GM19193 (cell line): Measurements from ENCODE around the gene ACP1.

Source experiments
- POLR2A ChIP-seq: IDR thresholded peaks from 4 replicates; pipeline ENCODE4 v1.6.1; 2011; ENCODE audit not compliant: insufficient read depth, insufficient read length; ENCODE audit errors: extremely low read depth

ACP1 gene

DNA sequence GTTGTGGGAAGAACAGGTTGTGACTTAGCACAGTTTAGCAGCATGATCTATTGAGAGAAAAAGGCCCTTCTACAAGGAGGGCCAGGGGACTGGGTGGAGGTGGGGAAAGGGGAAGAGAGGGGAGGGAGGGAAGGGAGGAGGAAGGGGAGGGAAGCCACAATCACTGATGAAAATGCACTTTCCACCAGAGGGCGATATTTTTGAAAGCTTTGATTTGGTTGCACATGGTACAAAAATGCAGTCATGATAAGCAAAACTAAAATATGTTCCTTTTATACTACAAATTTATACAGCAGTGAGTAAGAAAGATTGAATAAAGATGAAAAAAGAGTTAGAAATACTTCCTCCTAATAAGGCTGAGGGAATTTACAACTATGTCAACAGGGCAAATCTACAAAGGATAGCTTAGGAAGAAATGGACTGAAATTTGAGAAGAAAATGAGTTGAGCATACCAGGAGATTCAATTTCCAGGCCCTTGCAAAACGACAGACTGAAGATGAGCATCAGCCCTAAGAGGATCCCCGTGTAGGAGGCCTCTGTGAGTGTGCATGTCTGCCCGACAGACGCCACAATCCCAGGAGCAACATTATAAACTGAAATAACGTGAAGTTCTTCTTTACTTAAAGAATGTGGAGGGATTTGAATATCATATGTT, 18.1 kb upstream of the ACP1 start:
- TF ChIP-seq POLR2A = no peak

DNA sequence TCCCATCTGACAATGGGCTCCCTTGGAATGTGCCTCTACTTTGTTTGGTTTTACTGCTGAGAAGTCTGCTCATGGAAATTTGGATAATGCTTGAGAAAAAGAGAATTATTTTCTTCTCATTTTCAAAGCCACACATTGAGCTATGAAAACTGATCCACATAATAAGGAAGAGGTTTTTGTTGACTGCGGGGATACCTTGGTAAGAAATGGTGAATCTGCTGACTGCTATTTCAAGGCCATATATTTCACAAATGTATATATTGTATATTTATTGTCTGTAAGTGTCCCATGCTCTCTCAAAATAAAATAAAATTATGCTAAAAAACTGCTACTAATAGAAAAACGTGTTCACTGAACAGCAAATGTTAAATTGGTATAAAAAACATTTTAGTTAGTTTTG, 16.0 kb upstream of the ACP1 start:
- no peak for TF ChIP-seq POLR2A

DNA sequence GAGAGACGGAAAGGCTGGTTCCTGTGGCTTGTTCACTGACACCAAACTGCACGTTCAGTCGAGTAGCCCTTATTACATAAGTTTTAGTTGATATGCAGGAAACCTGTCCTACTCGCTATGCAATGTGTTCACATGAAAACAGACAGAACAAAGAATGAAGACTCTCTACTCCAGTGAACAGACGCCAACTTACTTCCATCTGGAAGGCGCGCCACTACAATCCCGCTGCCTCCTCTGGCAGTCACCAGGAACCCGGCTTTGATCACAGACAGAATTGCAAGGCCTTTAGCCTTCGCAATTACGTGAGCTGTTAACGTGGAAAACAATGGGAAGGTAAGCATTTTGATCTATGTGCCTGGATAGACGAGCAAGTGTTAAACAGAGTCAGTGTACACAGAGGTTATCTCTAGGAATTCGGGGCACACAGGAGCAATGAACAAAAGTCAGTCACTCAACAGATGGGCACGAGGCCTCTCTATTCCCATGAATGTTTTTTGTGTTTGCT, 15.2 kb upstream of the ACP1 start:
- TF ChIP-seq POLR2A = no peak

DNA sequence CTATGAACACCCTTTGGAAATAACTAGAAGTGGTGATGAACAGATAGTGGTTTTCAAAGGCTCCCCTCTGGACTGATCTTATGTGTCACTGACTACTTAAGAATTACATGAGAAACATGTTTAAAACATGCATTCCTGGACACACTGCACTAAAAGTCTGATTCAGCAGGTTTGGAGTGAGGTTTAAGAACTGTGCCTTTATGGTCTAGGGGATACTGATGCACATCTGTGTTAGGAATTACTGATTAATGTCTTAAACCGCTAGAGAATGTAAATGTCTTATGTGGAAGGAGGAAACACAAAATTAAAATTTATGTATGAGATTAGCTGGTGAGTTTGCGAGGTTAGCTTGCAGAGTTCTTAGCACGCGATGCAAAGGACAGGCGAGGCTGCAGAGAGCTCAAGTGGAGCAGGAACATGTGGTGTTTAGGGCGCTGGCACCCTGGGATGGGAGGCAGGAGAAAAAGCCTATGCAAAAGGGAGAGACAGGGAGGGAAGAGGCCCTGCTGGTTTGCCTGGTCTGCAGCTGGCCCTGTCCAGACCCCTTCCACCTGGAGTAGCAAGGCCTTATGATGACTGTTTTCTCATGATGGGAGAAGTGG, 12.6 kb upstream of the ACP1 start:
- TF ChIP-seq POLR2A = no peak

DNA sequence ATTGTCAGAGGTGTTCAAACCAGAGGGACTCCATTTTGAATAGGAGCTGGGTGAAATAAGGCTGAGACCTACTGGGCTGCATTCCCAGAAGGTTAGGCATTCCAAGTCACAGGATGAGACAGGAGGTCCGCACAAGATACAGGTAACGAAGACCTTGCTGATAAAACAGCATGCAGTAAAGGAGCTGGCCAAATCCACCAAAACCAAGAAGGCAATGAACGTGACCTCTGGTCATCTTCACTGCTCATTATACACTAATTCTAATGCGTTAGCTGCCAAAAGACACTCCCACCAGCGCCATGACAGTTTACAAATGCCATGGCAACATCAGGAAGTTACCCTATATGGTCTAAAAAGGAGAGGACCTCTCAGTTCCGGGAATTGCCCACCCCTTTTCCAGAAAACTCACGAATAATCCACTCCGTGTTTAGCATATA, 11.5 kb upstream of the ACP1 start:
- TF ChIP-seq POLR2A = no peak

DNA sequence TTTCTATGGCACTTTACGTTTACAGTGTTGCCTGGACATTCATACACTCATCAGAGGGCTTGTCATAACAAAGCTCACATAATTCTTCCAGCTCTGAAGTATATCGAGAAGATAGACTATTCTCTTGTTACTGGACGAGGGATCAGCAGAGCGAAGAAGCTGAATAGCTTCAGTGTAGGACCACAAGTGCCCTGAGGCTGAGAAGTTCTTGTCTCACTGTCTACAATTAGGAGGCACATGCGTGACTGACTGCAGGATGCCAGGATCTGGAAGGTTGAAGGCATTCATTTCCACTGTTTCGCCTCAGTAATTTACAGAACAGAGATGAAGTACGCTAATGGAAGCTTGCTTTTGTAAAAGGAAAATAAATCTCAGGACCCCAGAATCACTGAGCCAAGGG, 10.5 kb upstream of the ACP1 start:
- TF ChIP-seq POLR2A = no peak

DNA sequence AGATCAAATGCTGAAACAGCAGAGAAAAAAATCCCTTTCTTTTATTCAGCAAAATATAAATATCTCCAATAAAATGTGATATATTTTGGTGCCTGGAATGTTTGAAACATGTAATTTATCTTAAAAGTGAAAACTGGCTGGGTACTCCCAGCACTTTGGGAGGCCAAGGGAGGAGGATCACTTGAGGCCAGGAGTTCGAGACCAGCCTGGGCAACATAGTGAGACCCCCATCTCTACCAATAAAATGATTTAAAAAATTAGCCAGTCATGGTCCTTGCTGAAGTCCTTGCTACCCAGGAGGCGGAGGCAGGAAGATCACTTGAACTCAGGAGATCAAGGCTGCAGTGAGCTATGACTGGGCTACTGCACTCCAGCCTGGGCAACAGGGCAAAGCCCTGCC, 9.6 kb upstream of the ACP1 start:
- TF ChIP-seq POLR2A = no peak

DNA sequence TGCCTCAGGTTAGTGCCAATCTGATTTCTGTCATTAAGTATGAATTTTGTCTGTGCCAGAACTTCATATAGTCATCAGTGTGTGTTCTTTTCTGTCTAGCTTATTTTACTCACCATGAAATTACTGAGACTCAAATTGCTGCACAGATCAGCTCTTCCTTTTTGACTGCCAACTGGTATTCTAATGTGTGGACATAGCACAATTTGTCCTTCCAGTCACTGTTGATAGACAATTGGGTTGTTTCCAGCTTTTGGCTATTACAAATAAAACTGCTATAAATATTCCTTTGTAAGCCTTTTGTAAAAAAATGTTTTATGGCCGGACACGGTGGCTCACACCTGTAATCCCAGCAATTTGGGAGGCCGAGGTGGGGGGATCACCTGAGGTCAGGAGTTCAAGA, 8.7 kb upstream of the ACP1 start:
- TF ChIP-seq POLR2A = no peak

DNA sequence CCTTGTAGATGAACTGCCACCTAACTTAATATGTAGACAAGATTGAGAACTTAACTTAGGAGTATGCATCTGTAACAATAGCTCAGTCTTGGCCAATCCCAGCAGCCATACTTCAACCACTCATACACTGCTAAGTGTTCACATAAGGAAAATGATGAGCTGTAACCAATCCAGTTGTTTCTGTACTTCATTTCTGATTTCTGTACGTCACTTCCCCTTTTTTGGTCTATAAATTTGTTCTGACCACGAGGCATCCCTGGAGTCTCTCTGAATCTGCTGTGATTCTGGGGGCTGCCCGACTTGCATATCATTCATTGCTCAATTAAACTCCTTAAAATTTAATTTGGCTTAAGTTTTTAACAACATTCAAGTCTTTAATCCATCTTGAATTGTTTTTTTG, 7.3 kb upstream of the ACP1 start:
- TF ChIP-seq POLR2A = no peak

DNA sequence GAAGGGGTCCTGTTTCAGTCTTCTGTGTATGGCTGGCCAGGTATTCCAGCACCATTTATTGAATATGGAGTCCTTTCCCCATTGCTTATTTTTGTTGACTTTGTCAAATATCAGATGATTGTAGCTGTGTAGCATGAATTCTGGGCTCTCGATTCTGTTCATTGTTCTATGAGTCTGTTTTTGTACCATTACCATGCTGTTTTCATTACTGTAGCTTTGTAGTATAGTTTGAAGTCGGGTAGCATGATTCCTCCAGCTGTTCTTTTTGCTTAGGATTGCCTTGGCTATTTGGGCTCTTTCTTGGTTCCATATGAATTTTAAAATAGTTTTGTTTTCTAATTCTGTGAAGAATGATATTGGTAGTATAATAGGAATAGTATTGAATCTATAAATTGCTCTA, 6.9 kb upstream of the ACP1 start:
- TF ChIP-seq POLR2A = no peak

DNA sequence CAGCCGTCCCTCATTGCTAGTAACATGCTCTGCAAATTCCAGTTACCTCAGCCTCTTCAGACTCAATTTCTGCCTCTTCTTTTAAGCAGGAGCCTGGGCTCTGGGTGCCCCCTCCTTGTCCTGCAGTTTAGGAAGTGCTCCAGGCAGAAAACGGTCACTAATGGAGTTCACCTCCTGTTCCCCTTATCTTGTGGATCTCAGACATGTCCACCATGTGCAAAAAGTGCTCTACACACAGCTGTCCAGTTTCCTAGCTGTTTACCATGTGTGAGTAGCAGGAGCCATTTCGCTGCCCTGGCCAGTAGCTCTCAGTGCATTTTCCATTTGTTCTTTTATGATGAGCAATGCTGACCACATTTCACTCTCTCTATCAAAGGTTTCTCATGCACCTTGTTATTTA, 5.8 kb upstream of the ACP1 start:
- TF ChIP-seq POLR2A = no peak

DNA sequence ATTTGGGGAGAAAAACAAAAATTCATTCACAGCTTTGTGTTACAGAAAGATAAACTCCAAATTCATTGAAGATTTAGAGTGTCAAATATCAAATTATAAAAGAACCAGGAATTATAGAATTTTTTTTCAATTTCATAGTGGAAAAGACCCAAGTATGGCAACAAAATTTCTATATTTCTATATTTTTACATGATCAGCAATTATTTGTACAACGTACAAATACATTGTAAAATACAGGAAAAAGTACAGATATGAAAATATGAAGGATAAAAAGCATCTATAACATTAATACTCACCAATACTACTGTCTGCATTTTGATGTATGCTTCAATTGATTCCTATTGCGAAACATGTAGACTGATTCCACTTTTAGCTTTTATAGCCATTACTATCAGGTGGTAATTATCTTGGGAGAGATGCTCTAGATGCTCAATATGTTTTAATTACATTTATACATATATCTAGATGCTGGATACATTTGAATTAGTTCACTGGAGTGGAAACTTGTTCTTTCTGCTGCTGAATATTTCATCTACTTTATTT, 4.9 kb upstream of the ACP1 start:
- no peak for TF ChIP-seq POLR2A

DNA sequence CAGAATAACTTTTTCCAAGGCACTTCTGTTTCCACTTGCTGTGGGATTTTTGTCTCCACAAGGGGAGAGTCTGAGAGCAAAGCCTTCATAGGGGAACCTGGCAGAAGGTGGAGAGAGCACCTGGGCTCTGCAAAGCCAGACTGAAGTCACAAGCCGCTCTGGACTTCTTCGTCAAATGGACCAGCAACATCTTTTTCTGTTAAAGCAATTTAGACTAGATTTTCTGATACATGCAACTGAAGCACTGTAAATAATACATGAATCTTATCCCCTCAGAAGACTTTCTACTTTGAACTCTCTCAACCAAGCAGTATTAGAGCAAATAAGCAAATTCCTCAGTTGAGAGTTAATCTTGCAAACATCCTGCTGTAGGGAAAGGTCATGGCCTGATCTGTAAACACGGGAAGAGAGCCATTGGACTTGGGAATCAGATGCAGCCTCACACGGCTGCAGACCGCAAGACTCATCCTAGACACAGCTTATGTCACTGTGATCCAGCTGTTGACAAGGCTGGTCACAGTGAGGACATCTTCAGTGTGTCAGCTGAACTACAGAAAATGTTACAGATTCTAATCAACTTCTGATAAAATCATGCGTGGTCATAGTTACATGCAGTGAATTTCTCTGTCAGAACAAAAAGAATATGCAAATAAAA, 4.1 kb upstream of the ACP1 start:
- TF ChIP-seq POLR2A = no peak

DNA sequence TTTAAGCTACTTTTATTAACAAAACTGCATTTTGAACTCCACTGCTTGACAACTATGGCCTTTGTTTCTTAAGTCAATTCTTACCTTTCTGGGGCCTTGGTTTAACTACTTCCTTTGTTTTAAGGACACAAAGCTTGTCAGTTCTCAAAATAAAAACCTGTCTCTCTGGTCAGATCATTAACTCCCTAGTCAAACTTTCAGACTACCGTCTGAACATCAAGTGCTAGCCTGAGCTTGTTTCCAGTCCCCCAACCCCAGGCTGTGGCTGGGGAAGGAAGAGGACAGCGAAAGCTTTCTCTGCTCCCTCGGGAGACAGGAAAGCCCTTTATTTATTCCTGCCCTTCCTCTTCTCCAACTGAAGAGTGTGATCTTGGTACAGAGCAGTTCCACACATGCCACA, 2.6 kb upstream of the ACP1 start:
- TF ChIP-seq POLR2A = no peak

DNA sequence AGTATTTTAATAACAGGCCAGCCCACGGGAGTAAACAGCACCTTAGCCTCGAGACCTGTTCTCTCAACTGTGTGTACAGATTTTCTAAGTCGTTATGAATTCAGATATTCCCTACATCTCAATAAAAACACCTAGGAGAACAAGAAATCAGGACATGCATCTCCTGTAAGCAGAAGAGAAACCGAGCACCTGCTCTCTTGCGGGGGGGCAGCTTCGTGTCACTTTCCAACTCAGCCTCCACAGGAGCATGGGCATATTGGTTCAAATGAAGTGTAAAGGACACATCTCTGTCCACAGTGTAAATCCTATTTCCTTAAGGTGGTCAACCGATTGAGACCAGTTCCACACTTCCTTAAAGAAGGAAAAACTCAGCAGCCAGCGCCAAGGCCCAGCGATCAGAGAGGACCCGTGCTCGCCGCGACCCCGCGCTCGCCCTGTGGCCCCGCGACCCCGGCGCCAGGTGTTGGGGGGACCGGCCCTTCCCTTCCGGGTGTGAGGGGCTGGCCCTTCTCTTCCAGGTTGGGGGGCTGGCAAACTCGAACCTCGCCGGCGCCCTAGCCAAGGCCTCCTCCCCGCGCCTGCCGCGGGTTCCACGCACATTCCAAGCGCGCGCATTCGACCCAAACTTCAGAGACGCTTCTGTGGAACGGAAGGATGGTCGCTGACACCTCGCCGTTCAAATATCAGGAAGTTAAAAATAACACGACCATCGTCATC, 1.6 kb upstream of the ACP1 start:
- no peak for TF ChIP-seq POLR2A
